HG02973 (cell line): ENCODE results near the gene RHBG.
"Not testable (repeated sequence)": the region's sequence is repeated elsewhere in the genome, so short reads cannot be mapped to it uniquely, and the experiment has no call there.

Experiments
- ATAC-seq: cut with Tn5 transposase; IDR thresholded peaks from one replicate; pipeline ENCODE4 v1.9.1; 2021; ENCODE audit warnings: moderate library complexity; ENCODE audit not compliant: unreplicated experiment

The RHBG gene

DNA sequence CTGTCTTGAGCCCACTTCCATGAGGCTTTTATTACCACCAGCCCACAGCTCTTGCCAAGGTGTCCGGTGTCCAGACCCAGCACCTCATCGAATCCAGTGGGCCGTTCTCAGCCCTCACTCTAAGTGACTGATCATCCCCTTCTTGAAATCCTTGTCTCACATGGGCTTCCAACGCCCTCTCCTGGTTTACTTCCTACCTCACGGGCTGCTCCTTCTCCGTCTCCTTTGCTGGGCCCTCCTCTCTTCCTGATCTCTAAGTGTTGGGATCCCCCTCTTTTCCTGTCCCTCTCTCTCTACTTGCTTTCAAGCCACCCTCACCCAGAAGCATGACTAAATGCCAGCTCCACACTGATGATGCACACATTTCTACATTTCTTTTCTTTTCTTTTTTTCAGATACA is 9.0 kb upstream of the RHBG start:
- ATAC-seq = no peak

DNA sequence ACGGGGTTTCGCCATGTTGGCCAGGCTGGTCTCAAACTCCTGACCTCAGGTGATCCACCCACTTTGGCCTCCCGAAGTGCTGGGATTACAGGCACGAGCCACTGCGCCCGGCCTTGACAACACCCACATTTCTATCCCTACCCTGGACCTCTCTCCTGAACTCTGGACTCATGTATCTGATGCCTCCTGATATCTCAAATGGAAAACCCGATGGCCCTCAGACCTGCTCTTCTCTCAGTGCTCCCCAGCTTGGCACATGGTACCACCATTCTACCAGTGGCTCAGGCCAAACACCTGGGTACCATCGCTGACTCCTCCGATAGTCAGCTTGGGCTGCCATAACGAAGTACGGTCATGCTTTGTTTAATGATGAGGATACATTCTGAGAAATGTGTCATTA is 8.5 kb upstream of the RHBG start:
- ATAC-seq = no peak

- no peak for ATAC-seq
Measured at GRCh38 chr1:156365754-156366153, 3.3 kb upstream of the RHBG start.

DNA sequence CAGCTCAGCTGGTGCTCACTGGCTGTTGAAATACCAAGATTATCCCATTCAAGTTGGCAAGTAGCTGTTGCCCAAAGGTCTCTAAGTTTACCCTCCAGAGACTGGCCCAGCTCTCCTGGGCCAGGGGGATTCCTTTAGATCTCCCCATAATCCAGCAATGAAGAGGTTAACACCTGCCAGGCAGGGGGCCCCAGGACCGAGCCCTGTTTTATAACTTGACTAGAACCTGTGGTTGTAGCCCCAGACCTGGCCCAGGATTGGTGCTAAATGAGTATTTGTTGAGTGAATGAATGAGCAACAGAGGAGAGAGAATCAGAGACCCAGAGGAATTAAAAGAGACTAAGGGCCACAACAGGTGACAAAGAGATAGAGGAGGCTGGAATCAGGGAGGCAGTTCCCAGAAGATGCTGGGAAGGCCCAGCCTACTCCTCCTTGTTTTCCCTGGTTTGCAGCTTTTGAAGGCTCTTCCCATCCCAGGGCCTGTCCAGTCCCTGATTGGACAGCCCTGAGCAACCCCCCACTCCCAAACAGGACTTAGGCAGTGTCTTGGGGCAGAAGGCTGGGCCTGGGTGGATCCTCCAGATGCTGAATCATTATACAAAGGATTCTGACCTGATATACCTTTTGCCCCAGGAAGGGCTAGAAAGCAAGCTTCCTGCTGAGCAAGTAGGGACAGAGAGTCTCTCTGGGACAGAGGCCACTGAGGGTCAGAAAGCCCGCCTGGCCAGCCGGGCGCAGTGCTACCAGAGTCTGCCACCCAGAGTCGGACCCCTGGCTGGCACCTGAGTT is 2.4 kb upstream of the RHBG start:
- no peak for ATAC-seq

DNA sequence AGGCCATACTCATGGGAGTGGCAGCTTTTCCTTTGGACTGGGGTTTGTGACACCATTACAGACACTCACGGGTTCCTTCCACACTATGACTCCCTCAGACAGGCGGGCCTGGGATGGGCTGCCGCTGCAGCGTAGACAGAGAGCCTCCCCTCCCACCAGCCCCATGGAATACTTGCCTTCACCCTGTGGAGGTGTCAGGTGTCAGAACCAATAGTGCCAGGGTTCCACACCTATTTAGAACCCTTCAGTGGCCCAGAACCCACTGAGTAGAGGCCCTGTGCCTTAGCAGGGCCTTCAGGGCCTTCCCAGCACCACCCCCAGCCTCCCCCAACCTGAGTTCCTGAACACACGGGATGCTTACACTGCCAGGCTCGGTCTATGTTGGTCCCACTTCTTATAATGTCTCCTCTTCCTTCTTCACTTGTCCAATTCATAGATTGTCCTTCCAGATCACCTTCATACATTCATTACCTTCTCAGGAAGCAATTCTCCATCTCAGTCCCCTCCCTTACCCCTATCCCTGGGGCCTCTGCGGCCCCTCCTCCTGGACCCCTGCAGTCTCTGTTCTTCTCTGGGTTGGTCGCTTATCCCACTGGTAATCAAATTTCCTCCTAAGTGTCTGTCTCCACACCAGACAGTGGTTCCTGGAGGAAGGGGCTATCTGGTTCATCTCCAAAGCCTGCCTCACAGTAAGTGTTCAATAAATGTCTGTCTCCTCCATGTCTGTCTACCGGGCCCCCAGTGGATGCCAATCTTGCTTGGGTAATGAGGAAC is 1.4 kb upstream of the RHBG start:
- no peak for ATAC-seq

DNA sequence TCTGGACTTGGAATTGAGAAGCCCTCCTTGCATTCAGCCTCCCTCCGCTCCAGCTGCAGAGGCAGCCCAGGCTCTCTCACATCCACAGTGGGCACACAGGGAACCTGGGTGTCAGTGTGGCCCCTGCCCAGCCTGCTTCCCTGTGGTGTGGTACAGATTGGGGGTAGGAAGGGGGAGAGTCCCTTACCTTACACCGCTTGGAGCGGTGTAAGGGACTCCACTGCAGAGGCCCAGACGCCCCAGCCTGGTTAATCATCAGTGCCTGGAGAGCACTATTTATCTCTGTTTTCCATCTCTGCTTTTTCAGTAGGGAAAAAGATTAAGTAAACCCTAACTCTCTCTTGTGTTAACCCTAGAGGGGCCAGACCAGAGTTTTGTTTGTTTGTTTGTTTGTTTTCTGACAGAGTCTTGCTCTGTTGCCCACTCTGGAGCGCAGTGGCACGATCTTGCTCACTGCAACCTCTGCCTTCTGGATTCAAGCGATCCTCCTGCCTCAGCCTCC is 803 bp upstream of the RHBG start:
- no peak for ATAC-seq

DNA sequence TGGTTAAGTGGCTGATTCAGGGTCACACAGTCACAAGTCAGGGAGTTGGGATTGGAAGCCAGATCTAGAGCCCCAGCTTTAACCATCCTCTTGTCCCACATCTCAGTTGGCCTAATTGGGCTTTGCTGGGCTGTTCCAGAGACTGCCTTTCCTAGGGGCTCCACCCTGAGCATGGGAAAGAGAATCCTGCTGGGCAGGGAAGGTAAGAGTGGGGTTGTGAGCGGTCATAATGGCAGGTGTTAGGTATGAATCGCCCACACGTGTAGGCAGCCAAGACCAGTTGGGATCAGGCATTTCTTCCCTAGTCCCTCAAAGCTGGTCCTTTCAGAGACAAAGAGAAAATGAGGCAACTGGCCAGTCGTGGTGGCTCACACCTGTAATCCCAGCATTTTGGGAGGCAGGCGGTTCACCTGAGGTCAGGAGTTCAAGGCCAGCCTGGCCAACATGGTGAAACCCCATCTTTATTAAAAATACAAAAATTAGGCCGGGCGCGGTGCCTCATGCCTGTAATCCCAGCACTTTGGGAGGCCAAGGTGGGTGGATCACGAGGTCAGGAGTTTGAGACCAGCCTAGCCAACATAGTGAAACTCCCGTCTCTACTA is 775 bp downstream of the RHBG start:
- not testable (repeated sequence) for ATAC-seq

- no peak for ATAC-seq
Measured at GRCh38 chr1:156371553-156372264, 2.7 kb downstream of the RHBG start.

DNA sequence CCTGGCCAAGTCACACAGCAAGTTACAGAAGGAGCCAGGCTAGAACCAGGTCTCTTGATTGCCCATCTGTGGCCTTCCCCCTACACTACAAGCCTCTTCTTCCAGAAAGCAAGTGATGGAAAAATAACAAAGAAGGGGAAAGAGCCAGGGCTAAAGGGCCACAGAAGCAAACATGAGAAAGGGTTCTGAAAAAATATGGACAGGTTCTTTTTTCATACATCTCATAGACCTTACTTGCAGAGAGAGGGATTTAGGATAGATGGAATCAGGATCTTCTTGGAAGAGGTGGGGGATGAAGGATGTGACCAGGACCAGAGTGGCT is 3.2 kb downstream of the RHBG start:
- ATAC-seq = no peak

DNA sequence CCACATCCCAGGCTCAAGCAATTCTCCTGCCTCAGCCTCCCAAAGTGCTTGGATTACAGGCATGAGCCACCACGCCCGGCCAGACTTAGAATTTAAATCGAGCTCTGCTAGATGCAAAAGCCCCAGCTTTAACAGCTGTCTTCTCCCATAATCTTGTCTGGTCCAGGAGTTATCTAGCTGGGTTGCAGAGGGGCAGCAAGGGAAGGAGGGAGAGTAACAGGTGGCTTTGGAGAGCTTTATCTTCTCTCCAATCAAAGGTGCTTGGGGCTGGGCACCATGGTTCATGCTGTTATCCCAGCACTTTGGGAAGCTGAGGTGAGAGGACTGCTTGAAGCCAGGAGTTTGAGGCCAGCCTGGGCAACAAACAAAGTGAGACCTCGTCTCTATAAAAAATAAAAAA is 3.9 kb downstream of the RHBG start:
- no peak for ATAC-seq

GRCh38 chr1:156373546-156373945 is 4.5 kb downstream of the RHBG start:
- ATAC-seq = no peak

DNA sequence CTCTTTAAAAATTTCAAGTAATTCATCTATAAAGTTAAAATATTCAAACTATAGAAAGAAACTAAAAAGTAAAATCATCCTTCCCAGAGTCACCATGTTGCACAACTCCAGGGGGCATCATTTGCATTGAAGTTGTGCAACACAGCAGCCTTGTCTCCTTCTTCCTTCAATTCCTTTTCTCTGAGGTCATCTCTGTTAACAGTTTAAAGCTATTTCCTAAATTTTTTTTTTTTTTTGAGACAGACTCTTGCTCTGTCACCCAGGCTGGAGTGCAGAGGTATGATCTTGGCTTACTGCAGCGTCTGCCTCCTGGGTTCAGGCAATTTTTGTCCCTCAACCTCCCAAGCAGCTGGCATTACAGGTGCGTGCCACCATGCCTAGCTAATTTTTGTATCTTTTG is 7.1 kb downstream of the RHBG start:
- ATAC-seq = no peak

- no peak for ATAC-seq
Measured at GRCh38 chr1:156376958-156377919, 8.2 kb downstream of the RHBG start.

GRCh38 chr1:156378557-156378956 is 9.5 kb downstream of the RHBG start:
- ATAC-seq = no peak

DNA sequence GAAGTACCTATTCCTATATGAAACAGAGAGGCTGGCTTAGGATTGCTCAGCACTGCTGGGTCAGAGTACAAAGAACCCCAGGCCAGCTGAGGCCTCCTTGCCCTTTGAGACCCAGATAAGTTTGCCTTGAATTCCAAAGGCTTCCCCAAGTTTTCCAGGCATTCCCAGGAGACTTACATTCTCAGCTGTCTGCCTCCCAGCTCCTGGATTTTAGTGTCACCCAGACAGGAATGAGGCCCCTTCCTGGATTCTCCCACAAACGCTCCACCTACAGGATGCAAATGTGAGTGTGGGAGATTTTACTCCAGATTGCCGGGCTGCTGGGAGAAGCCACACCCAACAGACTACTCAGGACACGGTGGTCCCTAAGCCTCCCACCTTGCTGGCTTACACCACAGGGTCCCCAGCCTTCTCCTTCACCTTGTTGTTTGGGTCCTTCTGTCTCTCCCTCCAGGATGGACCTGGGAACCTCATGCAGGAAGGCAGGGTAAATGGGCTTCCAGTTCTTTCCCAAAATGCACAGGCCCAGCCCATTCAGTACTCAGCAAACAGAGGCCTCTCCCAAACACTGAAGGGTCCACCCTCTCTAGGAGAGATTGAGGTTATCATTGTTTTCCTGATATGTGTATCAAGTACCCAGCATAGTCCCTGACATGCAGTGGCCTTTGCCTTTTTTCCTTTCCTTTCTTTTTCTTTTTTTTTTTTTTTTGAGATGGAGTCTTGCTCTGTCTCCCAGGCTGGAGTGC is 10.6 kb downstream of the RHBG start:
- no peak for ATAC-seq

DNA sequence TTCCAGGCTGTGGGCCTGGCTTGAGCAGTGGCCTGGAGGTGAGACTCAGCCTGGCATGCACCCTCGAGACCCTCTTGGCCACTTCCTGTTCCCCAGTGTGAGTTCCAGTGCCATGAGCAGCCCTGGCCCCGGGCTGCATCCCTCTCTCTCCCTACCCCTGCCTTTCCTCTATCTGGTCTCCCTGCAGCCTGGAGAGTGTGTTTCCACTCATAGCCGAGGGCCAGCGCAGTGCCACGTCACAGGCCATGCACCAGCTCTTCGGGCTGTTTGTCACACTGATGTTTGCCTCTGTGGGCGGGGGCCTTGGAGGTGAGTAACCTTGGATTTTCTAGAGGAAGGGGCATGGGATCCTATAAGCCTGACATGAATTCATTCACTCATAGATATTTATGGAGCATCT is 13.6 kb downstream of the RHBG start:
- no peak for ATAC-seq

DNA sequence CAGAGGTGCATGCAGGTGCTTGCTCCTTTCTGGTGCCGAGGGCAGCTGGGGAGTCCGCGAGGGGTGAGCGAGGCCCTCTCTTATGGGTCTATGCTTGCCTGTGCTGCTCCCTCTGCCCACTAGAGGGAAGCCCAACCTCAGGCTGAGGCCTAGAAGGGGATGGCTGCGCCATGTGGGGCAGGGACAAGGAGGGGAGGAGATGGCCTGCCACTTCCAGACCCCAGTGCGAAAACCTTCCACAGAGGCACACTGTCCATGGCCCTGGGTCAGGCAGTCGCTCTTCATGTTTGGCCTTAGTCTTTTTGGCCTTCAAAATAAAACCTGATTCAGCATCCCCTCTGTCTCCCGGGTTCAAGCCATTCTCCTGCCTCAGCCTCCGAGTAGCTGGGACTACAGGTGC is 14.0 kb downstream of the RHBG start:
- no peak for ATAC-seq

DNA sequence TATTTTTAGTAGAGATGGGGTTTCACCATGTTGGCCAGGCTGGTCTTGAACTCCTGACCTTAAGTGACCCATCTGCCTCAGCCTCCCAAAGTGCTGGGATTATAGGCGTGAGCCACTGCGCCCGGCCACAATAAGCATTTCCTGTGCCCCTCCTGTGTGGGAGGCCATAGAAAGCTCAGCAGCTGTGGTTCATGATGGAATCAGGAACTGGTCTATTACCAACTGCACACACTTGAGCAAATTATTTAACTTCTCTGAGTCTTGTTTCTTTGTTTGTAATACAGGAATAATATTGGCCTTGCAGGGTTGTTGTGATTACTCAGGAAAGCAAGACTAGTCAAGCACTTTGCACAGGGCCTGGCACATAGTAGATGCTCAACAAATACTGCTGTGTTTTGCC is 15.0 kb downstream of the RHBG start:
- no peak for ATAC-seq

DNA sequence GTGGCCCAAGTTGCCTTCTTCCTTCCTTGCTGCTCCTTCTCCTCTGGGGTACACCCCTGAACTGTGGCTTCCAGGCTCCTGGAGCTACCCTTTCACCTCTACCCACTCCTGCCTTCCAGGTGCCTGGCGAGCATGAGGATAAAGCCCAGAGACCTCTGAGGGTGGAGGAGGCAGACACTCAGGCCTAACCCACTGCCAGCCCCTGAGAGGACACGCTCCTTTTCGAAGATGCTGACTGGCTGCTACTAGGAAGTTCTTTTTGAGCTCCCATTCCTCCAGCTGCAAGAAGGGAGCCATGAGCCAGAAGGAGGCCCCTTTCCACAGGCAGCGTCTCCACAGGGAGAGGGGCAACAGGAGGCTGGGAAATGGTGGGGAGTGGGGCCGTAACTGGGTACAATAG is 15.6 kb downstream of the RHBG start:
- no peak for ATAC-seq
